Measurements from ENCODE around the gene C16orf78.
A peak's percentile ranks its signal among the peaks of the same experiment; 100 is the strongest.

Gene C16orf78

GRCh38 chr16:49398761-49399160 is 25.2 kb downstream of the C16orf78 start:
- DNase-seq = no peak

- no peak for DNase-seq
Measured at GRCh38 chr16:49399594-49400364, 26.2 kb downstream of the C16orf78 start.

GRCh38 chr16:49400611-49401010 is 27.0 kb downstream of the C16orf78 start:
- DNase-seq = no peak

- no peak for DNase-seq
Measured at GRCh38 chr16:49405123-49405522, 31.5 kb downstream of the C16orf78 start.

- DNase-seq = no peak
Measured at GRCh38 chr16:49405530-49405929, 31.9 kb downstream of the C16orf78 start.

- DNase-seq = peak; percentile 68
Measured at GRCh38 chr16:49407873-49408550, 34.4 kb downstream of the C16orf78 start.

- DNase-seq = no peak
Measured at GRCh38 chr16:49409121-49409520, 35.5 kb downstream of the C16orf78 start.

- no peak for DNase-seq
Measured at GRCh38 chr16:49410226-49410625, 36.6 kb downstream of the C16orf78 start.

GRCh38 chr16:49411121-49411970 is 37.7 kb downstream of the C16orf78 start:
- no peak for DNase-seq

GRCh38 chr16:49414671-49415070 is 41.1 kb downstream of the C16orf78 start:
- no peak for DNase-seq

- no peak for DNase-seq
Measured at GRCh38 chr16:49415083-49415482, 41.5 kb downstream of the C16orf78 start.

- DNase-seq = no peak
Measured at GRCh38 chr16:49416001-49416675, 42.5 kb downstream of the C16orf78 start.

- no peak for DNase-seq
Measured at GRCh38 chr16:49417354-49417753, 43.8 kb downstream of the C16orf78 start.

- no peak for DNase-seq
Measured at GRCh38 chr16:49419006-49419405, 45.4 kb downstream of the C16orf78 start.

- no peak for DNase-seq
Measured at GRCh38 chr16:49419862-49420261, 46.3 kb downstream of the C16orf78 start.

- no peak for DNase-seq
Measured at GRCh38 chr16:49422896-49423295, 49.3 kb downstream of the C16orf78 start.

GRCh38 chr16:49424961-49425360 is 51.4 kb downstream of the C16orf78 start:
- DNase-seq = no peak

GRCh38 chr16:49427771-49428170 is 54.2 kb downstream of the C16orf78 start:
- no peak for DNase-seq

GRCh38 chr16:49428808-49429207 is 55.2 kb downstream of the C16orf78 start:
- DNase-seq = no peak

GRCh38 chr16:49431040-49431439 is 57.4 kb downstream of the C16orf78 start:
- DNase-seq = no peak

- DNase-seq = no peak
Measured at GRCh38 chr16:49431591-49432290, 58.1 kb downstream of the C16orf78 start.

GRCh38 chr16:49434733-49435132 is 61.1 kb downstream of the C16orf78 start:
- DNase-seq = no peak
